ENCODE measurements around the gene GLOD5. TPM values are rescaled to one million over a fixed set of nuclear protein-coding genes. Genes with fewer than 3 reads are reported as not detected.

GLOD5 gene
- total RNA-seq, 2 donors from 2014 or later, result 0.41 TPM; not detected in 1

GRCh38 chrX:48726596-48726995 lies 35.0 kb upstream of the GLOD5 start:
- TF ChIP-seq POLR2A (IDR thresholded peaks at IDR 0.05) (no peak), CTCF (IDR thresholded peaks at IDR 0.05) (no peak), POLR2AphosphoS5 (IDR thresholded peaks at IDR 0.05) (no peak)
- intact Hi-C loops (cut with DNase I), result no loop called here
- 100% methylated on average over 2 of the region's 2 CpGs for WGBS
- no peak overlapping the region for H3K4me3 ChIP-seq
- H3K27ac ChIP-seq, result no peak overlapping the region
- DNase-seq (ENCODE audit: low spot score), result no peak
- H3K36me3 ChIP-seq, result no peaks in the 10 kb centered on the region
- no peaks in the 10 kb centered on the region for H3K4me1 ChIP-seq (replicated peaks)
- H3K9me3 ChIP-seq, result no peaks in the 10 kb centered on the region
- no peaks in the 10 kb centered on the region for H3K27me3 ChIP-seq (replicated peaks; ENCODE audit: insufficient read depth)

- H3K4me1 ChIP-seq (replicated peaks), result no peaks in the 10 kb centered on the region
- no peak for TF ChIP-seq CTCF (IDR thresholded peaks at IDR 0.05)
- TF ChIP-seq POLR2AphosphoS5 (IDR thresholded peaks at IDR 0.05), result no peak
- TF ChIP-seq POLR2A (IDR thresholded peaks at IDR 0.05), result no peak
- no peaks in the 10 kb centered on the region for H3K27me3 ChIP-seq (replicated peaks; ENCODE audit: insufficient read depth)
- H3K27ac ChIP-seq, result no peak overlapping the region
- DNase-seq (ENCODE audit: low spot score), result no peak
- H3K4me3 ChIP-seq, result no peak overlapping the region
- H3K36me3 ChIP-seq, result no peaks in the 10 kb centered on the region
- no peaks in the 10 kb centered on the region for H3K9me3 ChIP-seq
- intact Hi-C loops (cut with DNase I), result no loop called here
Observed at GRCh38 chrX:48728653-48729052, 32.9 kb upstream of the GLOD5 start.

- Histone ChIP-seq H3K9me3 (no peaks in the 10 kb centered on the region), H3K4me1 (replicated peaks) (no peaks in the 10 kb centered on the region), H3K36me3 (no peaks in the 10 kb centered on the region), H3K4me3 (no peak overlapping the region), H3K27me3 (replicated peaks; ENCODE audit: insufficient read depth) (no peaks in the 10 kb centered on the region), H3K27ac (no peak overlapping the region)
- intact Hi-C loops (cut with DNase I), result loop anchor here (2.0 kb wide), 2 partner anchors 40 to 64 kb away; partner anchors contain the start of gene SUV39H1
- WGBS, result 78% methylated on average over 1 of the region's 1 CpG
- DNase-seq (ENCODE audit: low spot score), result no peak
- no peak for TF ChIP-seq POLR2A (IDR thresholded peaks at IDR 0.05)
- no peak for TF ChIP-seq POLR2AphosphoS5 (IDR thresholded peaks at IDR 0.05)
- no peak for TF ChIP-seq CTCF (IDR thresholded peaks at IDR 0.05)
Observed at GRCh38 chrX:48736303-48736702, 25.2 kb upstream of the GLOD5 start.

GRCh38 chrX:48736878-48737212 lies 24.7 kb upstream of the GLOD5 start:
- Histone ChIP-seq H3K27me3 (replicated peaks; ENCODE audit: insufficient read depth) (no peaks in the 10 kb centered on the region), H3K4me1 (replicated peaks) (no peaks in the 10 kb centered on the region), H3K4me3 (peak overlapping the region; percentile 41 to 47), H3K9me3 (no peaks in the 10 kb centered on the region), H3K36me3 (no peaks in the 10 kb centered on the region), H3K27ac (peak overlapping the region in 1 of 2 donors; percentile 84)
- TF ChIP-seq POLR2AphosphoS5 (IDR thresholded peaks at IDR 0.05) (no peak), POLR2A (IDR thresholded peaks at IDR 0.05) (no peak), CTCF (IDR thresholded peaks at IDR 0.05) (no peak)
- intact Hi-C loops (cut with DNase I), result loop anchor here (2.0 kb wide), 2 partner anchors 40 to 64 kb away; partner anchors contain the start of gene SUV39H1
- no peak for DNase-seq (ENCODE audit: low spot score)
- 4% methylated on average over 10 of the region's 10 CpGs for WGBS

- WGBS, result under 1% methylated on average over 26 of the region's 48 CpGs
- peak overlapping the region; percentile 41 to 47 for H3K4me3 ChIP-seq
Observed at GRCh38 chrX:48737213-48737938, 24.2 kb upstream of the GLOD5 start.

More at GRCh38 chrX:48737213-48737938, 24.2 kb upstream of the GLOD5 start:
- no peaks in the 10 kb centered on the region for H3K4me1 ChIP-seq (replicated peaks)
- intact Hi-C loops (cut with DNase I), result loop anchor here (2.0 kb wide), 2 partner anchors 41 to 63 kb away; partner anchors contain the start of gene SUV39H1
- peak; percentile 85 for TF ChIP-seq POLR2AphosphoS5 (IDR thresholded peaks at IDR 0.05)
- no peak for TF ChIP-seq POLR2A (IDR thresholded peaks at IDR 0.05)
- TF ChIP-seq CTCF (IDR thresholded peaks at IDR 0.05), result no peak
- no peaks in the 10 kb centered on the region for H3K9me3 ChIP-seq
- H3K27ac ChIP-seq, result peak overlapping the region; percentile 84 to 86
- no peaks in the 10 kb centered on the region for H3K27me3 ChIP-seq (replicated peaks; ENCODE audit: insufficient read depth)
- H3K36me3 ChIP-seq, result no peaks in the 10 kb centered on the region
- peak; percentile 88 for DNase-seq (ENCODE audit: low spot score)

Data from prostate gland (tissue), 2 donors.